Measurements from ENCODE around the gene DRC3. TPM values are rescaled to one million over a fixed set of nuclear protein-coding genes. Genes with fewer than 3 reads are reported as not detected.

The DRC3 gene
- total RNA-seq, 1 donor from 2014 or later: 0.56 TPM

DNA sequence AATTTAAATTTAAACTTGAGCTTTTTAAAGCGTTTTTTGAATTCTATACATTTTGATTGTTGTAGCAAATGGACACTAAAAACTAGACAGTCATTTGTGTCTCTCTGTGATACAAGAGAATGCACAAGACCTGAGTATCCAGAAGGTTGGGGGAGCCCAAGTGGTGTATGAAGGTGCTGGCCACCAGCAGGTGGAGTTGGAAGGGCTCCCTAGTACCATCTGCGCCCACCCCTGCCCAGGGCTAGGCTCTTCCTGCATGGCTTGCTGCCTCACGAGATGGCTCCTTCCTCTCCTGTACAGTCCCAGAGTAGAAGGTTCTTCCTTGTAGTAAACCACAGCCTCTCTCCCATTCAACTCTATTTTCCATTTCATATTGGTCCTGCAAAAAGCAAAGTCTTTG, 83.6 kb downstream of the DRC3 start:
- no peak for ATAC-seq

DNA sequence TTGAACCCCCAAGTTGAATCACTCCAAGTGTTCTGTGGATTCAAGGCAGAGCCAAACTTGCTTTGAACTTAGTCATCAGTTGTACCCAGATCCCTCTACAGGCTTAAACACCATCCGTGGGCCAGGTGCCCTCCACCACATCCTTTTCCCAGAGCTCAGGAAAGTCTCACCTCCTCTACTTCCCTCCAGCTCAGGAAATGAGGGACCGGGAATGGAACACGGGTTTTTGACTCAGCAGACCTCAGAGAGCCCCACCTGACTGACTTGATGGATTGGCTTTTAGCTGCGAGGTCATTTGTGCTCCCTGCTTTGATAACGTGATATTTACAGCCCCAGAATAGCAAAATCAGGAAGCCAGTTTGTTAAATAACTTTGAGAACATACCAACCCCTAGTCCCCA, 86.6 kb downstream of the DRC3 start:
- ATAC-seq: no peak

DNA sequence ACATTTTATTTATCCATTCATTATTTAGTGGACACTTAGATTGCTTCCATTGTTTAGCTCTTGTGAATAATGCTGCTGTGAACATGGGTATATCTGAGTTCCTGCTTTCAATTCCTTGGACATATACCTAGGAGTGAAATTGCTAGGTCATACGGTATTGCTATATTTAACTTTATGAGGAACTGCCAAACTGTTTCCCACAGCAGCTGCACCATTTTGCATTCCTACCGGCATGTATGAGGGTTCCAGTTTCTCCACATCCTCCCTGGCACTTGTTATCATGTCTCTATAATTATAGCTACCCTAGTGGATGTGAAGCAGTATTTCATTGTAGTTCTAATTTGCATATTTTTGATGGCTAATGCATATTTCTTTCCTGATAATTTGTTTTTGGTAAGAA, 91.4 kb downstream of the DRC3 start:
- no peak for ATAC-seq

DNA sequence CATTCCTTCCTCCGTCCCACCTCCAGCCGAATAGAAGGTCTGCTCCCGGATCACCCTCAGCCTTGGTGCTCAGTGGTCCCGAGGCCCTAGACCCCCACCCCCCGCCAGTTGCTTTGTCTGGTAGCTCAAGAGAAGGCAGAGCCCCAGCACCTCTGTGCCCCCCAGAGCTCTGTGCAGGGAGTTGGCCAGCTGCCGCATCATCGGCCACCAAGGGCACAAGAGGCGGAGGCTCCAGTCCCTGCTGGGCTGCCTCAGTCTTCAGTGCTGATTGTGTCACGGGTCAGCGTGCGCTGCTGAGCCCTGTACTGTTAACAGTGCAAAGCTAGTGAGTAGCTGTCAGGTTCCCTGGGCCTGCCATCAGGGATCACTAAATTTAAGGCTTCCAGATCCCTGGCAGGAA, 92.9 kb downstream of the DRC3 start:
- no peak for ATAC-seq

Other genes starting within 250 kb of the DRC3 start
- gene SREBF1, start 135.9 kb upstream of the DRC3 start, total RNA-seq: 142 TPM
- 78.3 TPM for gene TOM1L2, start 462 bp upstream of the DRC3 start, total RNA-seq
- 24.2 TPM for gene ATPAF2, start 66.3 kb downstream of the DRC3 start, total RNA-seq
- gene GID4, start 66.5 kb downstream of the DRC3 start, total RNA-seq: 8.4 TPM
- 29.4 TPM for gene DRG2, start 115.1 kb downstream of the DRC3 start, total RNA-seq
- 0.44 TPM for gene MYO15A, start 135.9 kb downstream of the DRC3 start, total RNA-seq
- gene ALKBH5, start 211.0 kb downstream of the DRC3 start, total RNA-seq: 45.3 TPM